Endodermal cell (in vitro differentiated cells): ENCODE data around the gene VAV2. TPM values are rescaled to one million over a fixed set of nuclear protein-coding genes. Genes with fewer than 3 reads are reported as not detected.

ENCODE experiments used
- DNase-seq: peaks from one replicate; pipeline ENCODE4 v3.0.0-alpha.2; 2017
- H3K27ac ChIP-seq: 2 replicates; pipeline ENCODE4 v1.5.1; 2013; ENCODE audit warnings: mild to moderate bottlenecking, low read depth, low read length, moderate library complexity
- H3K27me3 ChIP-seq: 2 replicates; pipeline ENCODE4 v1.6.1; 2013; ENCODE audit warnings: mild to moderate bottlenecking, low read length, moderate library complexity; ENCODE audit not compliant: insufficient read depth, control insufficient read depth, poor library complexity, severe bottlenecking
- H3K36me3 ChIP-seq: 2 replicates; pipeline ENCODE4 v1.7.0; 2013; ENCODE audit warnings: mild to moderate bottlenecking, low read length, moderate library complexity; ENCODE audit not compliant: control insufficient read depth, insufficient read depth
- H3K4me1 ChIP-seq: one replicate; pipeline ENCODE4 v1.7.0; 2013; ENCODE audit warnings: low read length; ENCODE audit not compliant: control insufficient read depth, insufficient read depth
- H3K4me3 ChIP-seq: 2 replicates; pipeline ENCODE4 v1.5.1; 2013; ENCODE audit warnings: mild to moderate bottlenecking, low read length, moderate library complexity
- H3K9ac ChIP-seq: 2 replicates; pipeline ENCODE4 v1.6.1; 2013; ENCODE audit warnings: mild to moderate bottlenecking, low read length, moderate library complexity; ENCODE audit not compliant: poor library complexity, severe bottlenecking; ENCODE audit errors: extremely low read depth
- H3K9me3 ChIP-seq: 2 replicates; pipeline ENCODE4 v1.6.1; 2013; ENCODE audit warnings: mild to moderate bottlenecking, low read length, moderate library complexity; ENCODE audit not compliant: control insufficient read depth
- H3K27ac Mint-ChIP-seq: 2 replicates; pipeline ENCODE4 v1.8.0; 2020; ENCODE audit warnings: mixed read lengths
- H3K27me3 Mint-ChIP-seq: 2 replicates; pipeline ENCODE4 v1.8.0; 2021; ENCODE audit warnings: mild to moderate bottlenecking, mixed read lengths; ENCODE audit not compliant: insufficient read depth
- H3K36me3 Mint-ChIP-seq: 2 replicates; pipeline ENCODE4 v1.8.0; 2020; ENCODE audit warnings: low read depth, mixed read lengths
- H3K4me1 Mint-ChIP-seq: 2 replicates; pipeline ENCODE4 v1.8.0; 2020; ENCODE audit warnings: mixed read lengths
- H3K4me3 Mint-ChIP-seq: 2 replicates; pipeline ENCODE4 v1.8.0; 2020; ENCODE audit warnings: mild to moderate bottlenecking, moderate library complexity, mixed read lengths
- H3K9me3 Mint-ChIP-seq: 2 replicates; pipeline ENCODE4 v1.8.0; 2020; ENCODE audit warnings: mild to moderate bottlenecking, mixed read lengths
- CTCF ChIP-seq: fragments of 200-600 bp; sonication (generic); conservative IDR thresholded peaks from 2 replicates; pipeline ENCODE4 v1.5.0; 2021; ENCODE audit warnings: antibody characterized with exemption, mild to moderate bottlenecking
- WGBS, 2 experiments: methylation state at CpG; one replicate each; pipeline versions ENCODE4 v1.1.5 to v1.1.7; 2013; ENCODE audit warnings: missing lambda C conversion rate in 2 of 2, mixed read lengths in 1 of 2; ENCODE audit not compliant: insufficient coverage in 1 of 2, insufficient read length in 1 of 2; 5-methylcytosine and 5-hydroxymethylcytosine counted together
- total RNA-seq, 2 donors: library from RNA; stranded (reverse); fragmentation: NEBNext Ultra II Directional in 1 of 2; extraction: Animal tissue kit (Norgen Biotek cat#: 25700) in 1 of 2; gene quantifications; 2 replicates in 1 of 2; 3 replicates in 1 of 2; pipeline ENCODE4 v1.2.1, GENCODE V29; 2021

VAV2 gene
- total RNA-seq, 2 donors from 2014 or later: 29.8 to 35.9 TPM

GRCh38 chr9:134031783-134032182 is 39.7 kb upstream of the VAV2 start:
- Histone ChIP-seq H3K9me3 (no peaks in the 10 kb centered on the region), H3K36me3 (peaks cover 50% of the 10 kb centered on the region)

GRCh38 chr9:134030821-134031470 is 38.8 kb upstream of the VAV2 start:
- no peak for TF ChIP-seq CTCF
- Histone ChIP-seq H3K27ac (no peak overlapping the region), H3K9ac (no peak overlapping the region), H3K27me3 (no peaks in the 10 kb centered on the region), H3K36me3 (peaks cover 43% of the 10 kb centered on the region), H3K9me3 (no peaks in the 10 kb centered on the region), H3K4me1 (no peaks in the 10 kb centered on the region), H3K4me3 (no peak overlapping the region)
- Mint-ChIP-seq H3K36me3 (peaks cover 48% of the 10 kb centered on the region), H3K4me3 (no peak overlapping the region), H3K27me3 (no peaks in the 10 kb centered on the region), H3K27ac (no peak overlapping the region), H3K4me1 (peaks cover 2% of the 10 kb centered on the region), H3K9me3 (no peaks in the 10 kb centered on the region)
- 95 to 99% methylated on average over 13 to 29 of the region's 29 CpGs for WGBS, 2 experiments
- DNase-seq: no peak

More at GRCh38 chr9:134031783-134032182, 39.7 kb upstream of the VAV2 start:
- no peak overlapping the region for H3K27ac Mint-ChIP-seq
- Histone ChIP-seq H3K27me3 (no peaks in the 10 kb centered on the region), H3K27ac (no peak overlapping the region), H3K4me1 (no peaks in the 10 kb centered on the region), H3K4me3 (no peak overlapping the region), H3K9ac (no peak overlapping the region)
- DNase-seq: no peak
- H3K27me3 Mint-ChIP-seq: no peaks in the 10 kb centered on the region
- H3K4me3 Mint-ChIP-seq: no peak overlapping the region
- H3K4me1 Mint-ChIP-seq: no peaks in the 10 kb centered on the region
- H3K36me3 Mint-ChIP-seq: peaks cover 54% of the 10 kb centered on the region
- 94 to 95% methylated on average over 7 to 14 of the region's 14 CpGs for WGBS, 2 experiments
- no peaks in the 10 kb centered on the region for H3K9me3 Mint-ChIP-seq
- TF ChIP-seq CTCF: no peak

DNA sequence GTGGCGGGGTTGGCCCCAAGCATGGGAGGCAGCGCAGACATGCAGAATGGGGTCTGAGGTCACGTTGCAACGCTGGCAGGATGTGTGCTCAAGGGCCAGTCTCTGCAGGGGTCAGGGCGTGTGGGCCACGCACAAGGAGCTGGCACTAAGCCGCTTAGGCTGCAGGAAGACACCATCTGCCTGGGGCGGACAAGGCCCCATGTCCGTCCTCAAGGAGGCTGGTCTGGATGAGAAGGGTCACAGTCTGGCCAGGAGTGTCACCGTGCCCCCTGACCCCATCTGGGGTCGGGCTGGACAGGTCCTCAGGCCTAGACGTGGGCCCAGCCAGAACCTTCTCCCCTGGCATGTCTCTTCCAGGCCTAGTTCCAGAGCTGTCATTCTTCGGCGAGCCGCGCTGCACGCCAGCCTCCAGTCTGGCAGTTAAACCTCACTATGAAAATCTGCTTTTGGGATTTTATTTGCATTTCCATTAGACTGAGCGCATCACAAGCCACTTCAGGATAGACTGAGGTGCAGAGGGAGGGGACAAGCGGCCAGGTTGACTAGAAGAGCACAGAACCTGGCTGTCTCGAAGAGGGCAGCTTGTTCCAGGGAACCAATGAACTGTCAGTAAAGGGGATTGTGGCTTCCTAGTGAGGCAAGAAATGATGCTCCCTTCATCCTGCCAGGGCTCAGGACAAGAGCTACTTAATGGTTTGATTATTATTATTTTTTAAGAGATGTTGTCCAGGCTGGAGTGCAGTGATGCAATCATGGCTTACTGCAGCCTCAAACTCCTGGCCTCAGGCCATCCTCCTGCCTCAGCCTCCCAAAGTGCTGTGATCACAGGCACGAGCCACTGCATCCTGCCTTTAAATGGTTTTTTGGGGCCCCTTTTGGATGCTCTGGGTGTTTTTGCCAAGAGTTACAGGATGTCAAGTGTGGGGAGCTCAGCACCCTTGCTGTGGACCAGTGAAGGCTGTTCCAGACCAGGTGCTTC is 37.4 kb upstream of the VAV2 start:
- H3K27ac ChIP-seq: no peak overlapping the region
- no peak overlapping the region for H3K4me3 ChIP-seq
- Mint-ChIP-seq H3K27me3 (no peaks in the 10 kb centered on the region), H3K4me3 (no peak overlapping the region), H3K36me3 (peaks cover 34% of the 10 kb centered on the region), H3K27ac (no peak overlapping the region), H3K9me3 (no peaks in the 10 kb centered on the region), H3K4me1 (peaks cover 2% of the 10 kb centered on the region)
- H3K36me3 ChIP-seq: peaks cover 29% of the 10 kb centered on the region
- H3K9me3 ChIP-seq: no peaks in the 10 kb centered on the region
- TF ChIP-seq CTCF: no peak
- H3K4me1 ChIP-seq: no peaks in the 10 kb centered on the region
- H3K9ac ChIP-seq: no peak overlapping the region
- WGBS, 2 experiments: 96 to 97% methylated on average over 19 to 21 of the region's 21 CpGs
- no peaks in the 10 kb centered on the region for H3K27me3 ChIP-seq
- DNase-seq: no peak
